LNCaP clone FGC (cell line): Measurements from ENCODE around the gene SIGLEC1.

Experiments
- DNase-seq: peaks from one replicate; pipeline ENCODE4 v3.0.0-alpha.2; 2011; ENCODE audit warnings: low read depth
- H3K4me3 ChIP-seq: 2 replicates; pipeline ENCODE4 v1.5.1; 2011; ENCODE audit warnings: mild to moderate bottlenecking, low read depth, low read length, control low read depth
- CTCF ChIP-seq: IDR thresholded peaks from 2 replicates; pipeline ENCODE4 v1.5.1; 2012; ENCODE audit warnings: mild to moderate bottlenecking; ENCODE audit not compliant: control insufficient read depth, insufficient read depth; ENCODE audit errors: extremely low read depth

Gene SIGLEC1

GRCh38 chr20:3720068-3720467 is 7.7 kb upstream of the SIGLEC1 start:
- no peak for TF ChIP-seq CTCF
- H3K4me3 ChIP-seq = no peak overlapping the region
- no peak for DNase-seq

- DNase-seq = no peak
- no peak for TF ChIP-seq CTCF
- no peak overlapping the region for H3K4me3 ChIP-seq
Observed at GRCh38 chr20:3719046-3719445, 6.6 kb upstream of the SIGLEC1 start.

- DNase-seq = no peak
- H3K4me3 ChIP-seq = no peak overlapping the region
- TF ChIP-seq CTCF = peak; percentile 58
Observed at GRCh38 chr20:3716195-3716834, 3.9 kb upstream of the SIGLEC1 start.

- TF ChIP-seq CTCF = no peak
- DNase-seq = no peak
- no peak overlapping the region for H3K4me3 ChIP-seq
Observed at GRCh38 chr20:3714092-3714491, 1.7 kb upstream of the SIGLEC1 start.

GRCh38 chr20:3711484-3711941 is 887 bp downstream of the SIGLEC1 start:
- no peak for DNase-seq
- TF ChIP-seq CTCF = no peak
- no peak overlapping the region for H3K4me3 ChIP-seq

GRCh38 chr20:3710703-3711483 is 1.5 kb downstream of the SIGLEC1 start:
- no peak for DNase-seq
- peak; percentile 95 for TF ChIP-seq CTCF
- H3K4me3 ChIP-seq = no peak overlapping the region
